ENCODE results near the gene NFIX. TPM values are rescaled to one million over a fixed set of nuclear protein-coding genes. Genes with fewer than 3 reads are reported as not detected.

NFIX gene
- total RNA-seq, 3 donors from 2014 or later (not counting 1 experiment from before 2014, with no cell fraction given): 0.61 to 2.1 (median 1.3) TPM

- WGBS (ENCODE audit: insufficient coverage): 2% methylated on average over 20 of the region's 20 CpGs
- Mint-ChIP-seq H3K36me3 (no peaks in the 10 kb centered on the region), H3K4me1 (peaks cover 18 to 25% of the 10 kb centered on the region in 2 donors), H3K9me3 (no peaks in the 10 kb centered on the region), H3K4me3 (peak overlapping the region; percentile 93), H3K27me3 (ENCODE audit: low read depth in 2 of 2) (peaks cover 54 to 77% of the 10 kb centered on the region in 2 donors), H3K27ac (peak overlapping the region; percentile 68 to 89)
- peaks cover 66% of the 10 kb centered on the region for H3K27me3 ChIP-seq (ENCODE audit: control insufficient read depth, insufficient read depth, low read length)
- peak overlapping the region; percentile 18 for H3K4me3 ChIP-seq (ENCODE audit: low read length)
- H3K36me3 ChIP-seq (ENCODE audit: control insufficient read depth, insufficient read depth, low read length): no peaks in the 10 kb centered on the region
- intact Hi-C loops (cut with micrococcal nuclease): loop anchor here (2.0 kb wide), 1 partner anchor 29 kb away; no protein-coding TSS in a partner anchor
- peaks cover 32% of the 10 kb centered on the region for H3K4me1 ChIP-seq (ENCODE audit: control insufficient read depth, insufficient read depth, low read length)
- DNase-seq (no peak), ATAC-seq (peak in 2 of 3 donors; percentile 16 to 30)
- no peaks in the 10 kb centered on the region for H3K9me3 ChIP-seq (ENCODE audit: control insufficient read depth, insufficient read depth, low read length)
- TF ChIP-seq CTCF (IDR thresholded peaks at IDR 0.05): no peak
- H3K27ac ChIP-seq (ENCODE audit: low read length): no peak overlapping the region
Measured at GRCh38 chr19:13013649-13014048, 18.4 kb downstream of the NFIX start.

- H3K4me1 ChIP-seq (ENCODE audit: control insufficient read depth, insufficient read depth, low read length): peaks cover 32% of the 10 kb centered on the region
- H3K36me3 Mint-ChIP-seq: no peaks in the 10 kb centered on the region
- peaks cover 18 to 25% of the 10 kb centered on the region in 2 donors for H3K4me1 Mint-ChIP-seq
- peaks cover 48 to 73% of the 10 kb centered on the region in 2 donors for H3K27me3 Mint-ChIP-seq (ENCODE audit: low read depth in 2 of 2)
- peaks cover 62% of the 10 kb centered on the region for H3K27me3 ChIP-seq (ENCODE audit: control insufficient read depth, insufficient read depth, low read length)
- no peak for TF ChIP-seq CTCF (IDR thresholded peaks at IDR 0.05)
- H3K4me3 ChIP-seq (ENCODE audit: low read length): peak overlapping the region; percentile 4
- intact Hi-C loops (cut with micrococcal nuclease): loop anchor here (2.0 kb wide), 1 partner anchor 30 kb away; no protein-coding TSS in a partner anchor
- no peak overlapping the region for H3K27ac ChIP-seq (ENCODE audit: low read length)
- whole genome bisulfite sequencing (ENCODE audit: insufficient coverage): 16% methylated on average over 34 of the region's 35 CpGs
- DNase-seq (peak in 1 of 2 donors; percentile 32), ATAC-seq (no peak)
- no peaks in the 10 kb centered on the region for H3K9me3 Mint-ChIP-seq
- H3K4me3 Mint-ChIP-seq: peak overlapping the region; percentile 93
- H3K9me3 ChIP-seq (ENCODE audit: control insufficient read depth, insufficient read depth, low read length): no peaks in the 10 kb centered on the region
- H3K27ac Mint-ChIP-seq: peak overlapping the region; percentile 68 to 89
- no peaks in the 10 kb centered on the region for H3K36me3 ChIP-seq (ENCODE audit: control insufficient read depth, insufficient read depth, low read length)
Measured at GRCh38 chr19:13014101-13014920, 19.0 kb downstream of the NFIX start.

- H3K9me3 Mint-ChIP-seq: no peaks in the 10 kb centered on the region
- no peak for ATAC-seq
- H3K4me1 Mint-ChIP-seq: peaks cover 18 to 25% of the 10 kb centered on the region in 2 donors
- WGBS (ENCODE audit: insufficient coverage): 100% methylated on average over 2 of the region's 4 CpGs
- H3K27me3 ChIP-seq (ENCODE audit: control insufficient read depth, insufficient read depth, low read length): peaks cover 56% of the 10 kb centered on the region
- no peaks in the 10 kb centered on the region for H3K36me3 Mint-ChIP-seq
- no peak for DNase-seq
- H3K9me3 ChIP-seq (ENCODE audit: control insufficient read depth, insufficient read depth, low read length): no peaks in the 10 kb centered on the region
- H3K27ac ChIP-seq (ENCODE audit: low read length): no peak overlapping the region
- no peak for TF ChIP-seq CTCF (IDR thresholded peaks at IDR 0.05)
- no peak overlapping the region for H3K4me3 Mint-ChIP-seq
- intact Hi-C loops (cut with micrococcal nuclease): loop anchor here (2.0 kb wide), 1 partner anchor 30 kb away; no protein-coding TSS in a partner anchor
- H3K4me3 ChIP-seq (ENCODE audit: low read length): no peak overlapping the region
- no peaks in the 10 kb centered on the region for H3K36me3 ChIP-seq (ENCODE audit: control insufficient read depth, insufficient read depth, low read length)
- H3K27me3 Mint-ChIP-seq (ENCODE audit: low read depth in 2 of 2): peaks cover 48 to 70% of the 10 kb centered on the region in 2 donors
- peak overlapping the region in 1 of 2 donors; percentile 89 for H3K27ac Mint-ChIP-seq
- peaks cover 32% of the 10 kb centered on the region for H3K4me1 ChIP-seq (ENCODE audit: control insufficient read depth, insufficient read depth, low read length)
Measured at GRCh38 chr19:13014921-13015280, 19.6 kb downstream of the NFIX start.

All from natural killer cell (primary cell).